ENCODE measurements around the gene EPHB2. TPM values are rescaled to one million over a fixed set of nuclear protein-coding genes. Genes with fewer than 3 reads are reported as not detected.

EPHB2 gene
- total RNA-seq, 2 experiments from 2014 or later = 0.59 TPM; not detected in 1

DNA sequence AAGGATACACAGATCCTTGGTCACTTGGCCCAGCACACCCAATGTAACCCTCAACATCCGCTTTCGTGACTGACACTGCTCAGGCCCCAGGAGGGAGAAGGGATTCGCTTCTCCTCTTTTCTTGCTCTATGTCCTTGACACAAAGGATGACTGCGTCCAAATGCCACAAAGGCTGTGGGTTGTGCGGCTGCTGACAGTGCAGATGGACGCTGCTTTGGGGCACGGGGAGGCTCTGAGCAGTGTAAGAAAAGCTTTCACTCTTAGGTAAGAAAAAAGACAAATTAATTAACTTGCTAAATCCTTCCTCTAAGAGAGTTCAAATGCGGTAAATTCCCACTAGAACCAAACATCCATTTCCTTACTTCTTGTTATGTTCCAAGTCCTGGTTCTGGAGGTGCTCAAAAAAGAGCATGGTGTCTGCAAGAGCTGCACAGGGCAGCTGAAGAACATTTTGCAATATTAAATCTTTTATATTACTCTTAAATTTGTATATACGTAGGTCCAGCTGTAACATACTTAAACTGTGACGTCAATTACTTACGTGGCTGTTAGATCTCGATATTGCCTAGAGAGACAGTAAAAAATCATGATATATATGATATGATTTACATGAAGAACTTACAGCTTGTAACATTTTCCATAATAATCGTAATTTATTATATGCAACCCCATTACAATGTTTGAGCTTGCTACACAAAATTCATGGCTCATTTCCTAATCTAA is 19.4 kb upstream of the EPHB2 start:
- intact Hi-C loops (cut with micrococcal nuclease; ENCODE audit: unreplicated experiment) = no loop called here
- H3K9me3 ChIP-seq (ENCODE audit: low read length) = no peaks in the 10 kb centered on the region
- H2AFZ ChIP-seq (ENCODE audit: low read length) = no peak overlapping the region
- no peaks in the 10 kb centered on the region for H3K79me2 ChIP-seq (ENCODE audit: insufficient read depth, low read depth, low read length)
- TF ChIP-seq, protein P1, sequence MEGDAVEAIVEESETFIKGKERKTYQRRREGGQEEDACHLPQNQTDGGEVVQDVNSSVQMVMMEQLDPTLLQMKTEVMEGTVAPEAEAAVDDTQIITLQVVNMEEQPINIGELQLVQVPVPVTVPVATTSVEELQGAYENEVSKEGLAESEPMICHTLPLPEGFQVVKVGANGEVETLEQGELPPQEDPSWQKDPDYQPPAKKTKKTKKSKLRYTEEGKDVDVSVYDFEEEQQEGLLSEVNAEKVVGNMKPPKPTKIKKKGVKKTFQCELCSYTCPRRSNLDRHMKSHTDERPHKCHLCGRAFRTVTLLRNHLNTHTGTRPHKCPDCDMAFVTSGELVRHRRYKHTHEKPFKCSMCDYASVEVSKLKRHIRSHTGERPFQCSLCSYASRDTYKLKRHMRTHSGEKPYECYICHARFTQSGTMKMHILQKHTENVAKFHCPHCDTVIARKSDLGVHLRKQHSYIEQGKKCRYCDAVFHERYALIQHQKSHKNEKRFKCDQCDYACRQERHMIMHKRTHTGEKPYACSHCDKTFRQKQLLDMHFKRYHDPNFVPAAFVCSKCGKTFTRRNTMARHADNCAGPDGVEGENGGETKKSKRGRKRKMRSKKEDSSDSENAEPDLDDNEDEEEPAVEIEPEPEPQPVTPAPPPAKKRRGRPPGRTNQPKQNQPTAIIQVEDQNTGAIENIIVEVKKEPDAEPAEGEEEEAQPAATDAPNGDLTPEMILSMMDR (conservative IDR thresholded peaks at IDR 0.05; ENCODE audit: low read length) = no peak
- no peak for TF ChIP-seq EZH2phosphoT487 (IDR thresholded peaks at IDR 0.05; ENCODE audit: borderline replicate concordance, low read depth, low read length)
- ChIA-PET POLR2A (interaction anchor here (0.6 kb wide), 1 partner anchor 1885 kb away, joined by 3 read pairs; no protein-coding TSS in a partner anchor), CTCF (ENCODE audit: unreplicated experiment) (no interaction called here)
- H3K27ac ChIP-seq (ENCODE audit: low read depth, low read length, poor library complexity, severe bottlenecking) = no peak overlapping the region
- no peak overlapping the region for H3K4me2 ChIP-seq (ENCODE audit: low read length)
- no peak for DNase-seq (ENCODE audit: low spot score)
- no peaks in the 10 kb centered on the region for H4K20me1 ChIP-seq (ENCODE audit: insufficient read depth, low read length)
- no peaks in the 10 kb centered on the region for H3K36me3 ChIP-seq (ENCODE audit: insufficient read depth, low read length)
- BruUV-seq (replicated peaks) = no TSS peak
- no peaks in the 10 kb centered on the region for H3K9me2 ChIP-seq (ENCODE audit: insufficient read depth, low read length)
- H3K4me3 ChIP-seq (ENCODE audit: low read depth, low read length, poor library complexity, severe bottlenecking) = no peak overlapping the region
- no peaks in the 10 kb centered on the region for H3K4me1 ChIP-seq (ENCODE audit: insufficient read depth, low read length, poor library complexity, severe bottlenecking)

- ChIA-PET CTCF (ENCODE audit: unreplicated experiment) (no interaction called here), POLR2A (no interaction called here)
- no peak for DNase-seq (ENCODE audit: low spot score)
- Histone ChIP-seq H2AFZ (ENCODE audit: low read length) (no peak overlapping the region), H3K79me2 (ENCODE audit: insufficient read depth, low read depth, low read length) (no peaks in the 10 kb centered on the region), H3K9me2 (ENCODE audit: insufficient read depth, low read length) (no peaks in the 10 kb centered on the region), H3K4me1 (ENCODE audit: insufficient read depth, low read length, poor library complexity, severe bottlenecking) (no peaks in the 10 kb centered on the region), H3K4me3 (ENCODE audit: low read depth, low read length, poor library complexity, severe bottlenecking) (no peak overlapping the region), H3K36me3 (ENCODE audit: insufficient read depth, low read length) (no peaks in the 10 kb centered on the region), H3K9me3 (ENCODE audit: low read length) (no peaks in the 10 kb centered on the region), H4K20me1 (ENCODE audit: insufficient read depth, low read length) (no peaks in the 10 kb centered on the region), H3K4me2 (ENCODE audit: low read length) (no peak overlapping the region), H3K27ac (ENCODE audit: low read depth, low read length, poor library complexity, severe bottlenecking) (no peak overlapping the region)
- TF ChIP-seq EZH2phosphoT487 (IDR thresholded peaks at IDR 0.05; ENCODE audit: borderline replicate concordance, low read depth, low read length) = no peak
- TF ChIP-seq, protein P1 (conservative IDR thresholded peaks at IDR 0.05; ENCODE audit: low read length) = no peak
- intact Hi-C loops (cut with micrococcal nuclease; ENCODE audit: unreplicated experiment) = no loop called here
- BruUV-seq (replicated peaks) = no TSS peak
Observed at GRCh38 chr1:22694172-22694571, 16.5 kb upstream of the EPHB2 start.

DNA sequence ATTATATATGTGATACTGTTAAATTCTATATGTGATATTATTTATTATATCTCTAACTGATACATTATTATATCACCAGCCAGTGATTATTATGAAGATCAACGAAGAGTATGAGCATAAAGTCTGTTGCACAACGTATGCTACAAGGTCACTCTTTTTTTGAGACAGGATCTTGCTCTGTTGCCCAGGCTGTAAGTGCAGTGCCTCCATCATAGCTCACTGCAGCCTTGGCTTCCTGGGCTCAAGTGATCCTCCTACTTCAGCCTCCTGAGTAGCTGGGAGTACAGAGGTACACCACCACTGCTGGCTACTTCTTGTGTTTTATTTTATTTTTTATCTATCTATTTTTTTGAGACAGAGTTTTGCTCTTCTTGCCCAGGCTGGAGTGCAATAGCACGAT is 14.0 kb upstream of the EPHB2 start:
- intact Hi-C loops (cut with micrococcal nuclease; ENCODE audit: unreplicated experiment) = no loop called here
- no TSS peak for BruUV-seq (replicated peaks)
- POLR2A ChIA-PET = no interaction called here
- CTCF ChIA-PET (ENCODE audit: unreplicated experiment) = no interaction called here
- Histone ChIP-seq H3K79me2 (ENCODE audit: insufficient read depth, low read depth, low read length) (no peaks in the 10 kb centered on the region), H2AFZ (ENCODE audit: low read length) (no peak overlapping the region), H3K36me3 (ENCODE audit: insufficient read depth, low read length) (no peaks in the 10 kb centered on the region), H3K9me2 (ENCODE audit: insufficient read depth, low read length) (no peaks in the 10 kb centered on the region), H4K20me1 (ENCODE audit: insufficient read depth, low read length) (no peaks in the 10 kb centered on the region), H3K27ac (ENCODE audit: low read depth, low read length, poor library complexity, severe bottlenecking) (no peak overlapping the region), H3K4me3 (ENCODE audit: low read depth, low read length, poor library complexity, severe bottlenecking) (no peak overlapping the region), H3K4me1 (ENCODE audit: insufficient read depth, low read length, poor library complexity, severe bottlenecking) (no peaks in the 10 kb centered on the region), H3K4me2 (ENCODE audit: low read length) (no peak overlapping the region), H3K9me3 (ENCODE audit: low read length) (no peaks in the 10 kb centered on the region)
- no peak for DNase-seq (ENCODE audit: low spot score)
- no peak for TF ChIP-seq EZH2phosphoT487 (IDR thresholded peaks at IDR 0.05; ENCODE audit: borderline replicate concordance, low read depth, low read length)
- TF ChIP-seq, protein P1 (conservative IDR thresholded peaks at IDR 0.05; ENCODE audit: low read length) = no peak
